Measurements from ENCODE around the gene ING1.

DNA sequence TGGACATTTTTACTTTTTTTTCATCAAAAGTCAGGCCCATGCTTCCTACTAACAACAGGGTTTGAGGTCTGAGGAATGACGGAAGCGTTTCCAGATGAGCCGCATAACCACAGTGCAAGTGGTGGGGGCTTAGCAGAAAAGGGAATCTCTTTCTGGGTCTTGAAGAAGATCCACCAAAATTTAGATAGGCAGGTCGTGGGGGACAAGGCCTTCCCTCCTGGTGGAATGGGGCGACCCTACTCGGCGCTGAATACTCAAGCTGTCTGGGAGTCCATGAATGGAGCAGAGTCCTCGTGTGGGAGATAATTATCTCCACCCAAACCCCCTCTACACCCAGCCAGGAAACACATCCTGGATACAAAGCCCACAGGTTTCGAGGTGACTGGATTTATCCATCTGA, 44.5 kb upstream of the ING1 start:
- TF ChIP-seq EP300 (IDR thresholded peaks at IDR 0.05; ENCODE audit: borderline replicate concordance) (no peak), TEAD4 (IDR thresholded peaks at IDR 0.05) (no peak), ZBTB7A (IDR thresholded peaks at IDR 0.05; ENCODE audit: low read depth) (no peak), TAF1 (IDR thresholded peaks at IDR 0.05; ENCODE audit: low read depth) (no peak), CREB1 (IDR thresholded peaks at IDR 0.05; ENCODE audit: low read depth) (no peak), CEBPB (IDR thresholded peaks at IDR 0.05) (no peak), FOXM1 (IDR thresholded peaks at IDR 0.05; ENCODE audit: borderline replicate concordance, low read depth) (no peak), YY1 (IDR thresholded peaks at IDR 0.05; ENCODE audit: low read depth) (no peak), RAD21 (IDR thresholded peaks at IDR 0.05; ENCODE audit: low read depth) (no peak), TCF12 (IDR thresholded peaks at IDR 0.05; ENCODE audit: low read depth) (no peak), USF1 (IDR thresholded peaks at IDR 0.05) (no peak), EGR1 (IDR thresholded peaks at IDR 0.05) (no peak)
- TF ChIP-seq, protein P1, sequence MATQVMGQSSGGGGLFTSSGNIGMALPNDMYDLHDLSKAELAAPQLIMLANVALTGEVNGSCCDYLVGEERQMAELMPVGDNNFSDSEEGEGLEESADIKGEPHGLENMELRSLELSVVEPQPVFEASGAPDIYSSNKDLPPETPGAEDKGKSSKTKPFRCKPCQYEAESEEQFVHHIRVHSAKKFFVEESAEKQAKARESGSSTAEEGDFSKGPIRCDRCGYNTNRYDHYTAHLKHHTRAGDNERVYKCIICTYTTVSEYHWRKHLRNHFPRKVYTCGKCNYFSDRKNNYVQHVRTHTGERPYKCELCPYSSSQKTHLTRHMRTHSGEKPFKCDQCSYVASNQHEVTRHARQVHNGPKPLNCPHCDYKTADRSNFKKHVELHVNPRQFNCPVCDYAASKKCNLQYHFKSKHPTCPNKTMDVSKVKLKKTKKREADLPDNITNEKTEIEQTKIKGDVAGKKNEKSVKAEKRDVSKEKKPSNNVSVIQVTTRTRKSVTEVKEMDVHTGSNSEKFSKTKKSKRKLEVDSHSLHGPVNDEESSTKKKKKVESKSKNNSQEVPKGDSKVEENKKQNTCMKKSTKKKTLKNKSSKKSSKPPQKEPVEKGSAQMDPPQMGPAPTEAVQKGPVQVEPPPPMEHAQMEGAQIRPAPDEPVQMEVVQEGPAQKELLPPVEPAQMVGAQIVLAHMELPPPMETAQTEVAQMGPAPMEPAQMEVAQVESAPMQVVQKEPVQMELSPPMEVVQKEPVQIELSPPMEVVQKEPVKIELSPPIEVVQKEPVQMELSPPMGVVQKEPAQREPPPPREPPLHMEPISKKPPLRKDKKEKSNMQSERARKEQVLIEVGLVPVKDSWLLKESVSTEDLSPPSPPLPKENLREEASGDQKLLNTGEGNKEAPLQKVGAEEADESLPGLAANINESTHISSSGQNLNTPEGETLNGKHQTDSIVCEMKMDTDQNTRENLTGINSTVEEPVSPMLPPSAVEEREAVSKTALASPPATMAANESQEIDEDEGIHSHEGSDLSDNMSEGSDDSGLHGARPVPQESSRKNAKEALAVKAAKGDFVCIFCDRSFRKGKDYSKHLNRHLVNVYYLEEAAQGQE (IDR thresholded peaks at IDR 0.05; ENCODE audit: low read depth), result no peak
- TF ChIP-seq, protein P2, sequence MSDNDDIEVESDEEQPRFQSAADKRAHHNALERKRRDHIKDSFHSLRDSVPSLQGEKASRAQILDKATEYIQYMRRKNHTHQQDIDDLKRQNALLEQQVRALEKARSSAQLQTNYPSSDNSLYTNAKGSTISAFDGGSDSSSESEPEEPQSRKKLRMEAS (IDR thresholded peaks at IDR 0.05), result no peak

Measured in Ishikawa (cell line).